Stimulated activated CD4-positive, alpha-beta T cell treated with anti-CD3 and anti-CD28 coated beads, TNF-alpha, amount 100 ng/mL, for 4 hours (primary cell): ENCODE data around the gene CCDC146.

ENCODE experiments used
- DNase-seq, 3 experiments: peaks; one replicate each; pipeline ENCODE4 v3.0.0-alpha.2; 2020; ENCODE audit warnings: low read depth in 3 of 3

The CCDC146 gene

DNA sequence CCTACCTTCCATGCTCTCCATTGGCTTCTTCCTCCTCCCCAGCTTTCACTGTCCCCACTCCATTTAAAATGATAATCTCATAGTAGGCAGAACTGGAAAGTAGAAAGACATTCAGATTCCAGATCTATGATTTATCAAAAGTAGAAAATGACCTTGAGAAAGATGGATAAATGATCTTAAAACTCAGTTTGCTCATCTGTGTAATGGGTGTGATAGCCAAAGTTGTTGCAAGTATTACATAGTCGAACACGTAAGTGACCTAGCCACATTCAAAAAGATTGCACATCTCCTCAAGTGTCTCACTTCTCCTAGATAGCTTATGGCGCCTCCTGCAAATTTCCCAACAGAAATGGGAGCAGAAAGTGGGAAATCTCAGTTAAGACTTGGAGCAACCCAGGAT lies 167.0 kb downstream of the CCDC146 start:
- DNase-seq, result no peak

DNA sequence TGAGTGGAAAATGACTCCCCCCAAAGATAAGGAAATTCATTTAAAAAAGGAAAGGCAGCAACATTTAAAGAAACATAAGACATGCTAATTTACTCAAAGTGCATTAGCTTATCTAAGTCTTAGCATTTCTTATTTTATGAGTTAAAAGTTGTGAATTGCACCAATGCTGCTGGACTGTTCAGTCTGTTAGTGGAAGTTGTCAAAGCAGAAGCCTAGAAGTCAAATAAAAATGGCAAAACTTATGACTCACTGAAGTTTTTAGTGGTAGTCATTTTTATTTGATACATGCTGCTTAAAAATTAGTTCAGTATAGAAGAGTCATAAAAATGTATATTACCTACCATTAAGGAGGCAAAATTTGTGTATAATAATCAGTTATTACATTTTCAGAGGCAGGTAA lies 168.0 kb downstream of the CCDC146 start:
- DNase-seq, result no peak

DNA sequence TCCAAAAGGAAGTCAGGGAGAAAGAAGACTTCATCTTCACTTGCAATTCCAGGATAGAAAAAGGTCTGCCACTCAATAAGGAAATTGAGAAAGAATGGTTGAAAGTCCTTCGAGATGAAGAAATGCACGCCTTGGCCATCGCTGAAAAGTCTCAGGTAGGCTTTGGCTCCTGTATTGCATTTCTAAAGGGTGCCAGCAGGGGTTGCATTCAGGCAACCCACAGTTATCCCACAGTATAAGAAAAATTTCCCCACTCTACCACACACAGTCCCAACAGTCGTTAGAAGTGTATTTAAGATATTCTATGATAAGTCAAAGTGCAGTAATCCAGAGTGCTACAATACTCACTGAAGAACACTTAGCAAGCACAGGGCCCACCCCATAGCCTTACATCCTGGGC lies 170.6 kb downstream of the CCDC146 start:
- DNase-seq, result no peak

DNA sequence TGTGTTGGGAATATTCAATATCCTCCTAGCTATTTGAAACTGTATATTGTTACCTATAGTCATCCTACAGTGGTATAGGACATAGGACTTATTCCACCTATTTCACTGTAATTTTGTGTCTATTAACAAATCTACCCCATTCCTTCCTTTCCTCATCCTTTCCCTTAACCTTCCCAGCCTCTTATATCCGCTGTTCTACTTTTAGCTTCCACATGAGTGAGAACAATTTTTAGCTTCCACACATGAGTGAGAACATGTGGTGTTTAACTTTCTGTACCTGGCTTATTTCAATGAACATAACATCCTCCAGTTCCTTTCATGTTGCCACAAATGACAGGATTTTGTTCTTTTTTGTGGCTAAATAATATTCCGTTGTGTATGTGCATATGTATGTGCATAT lies 173.1 kb downstream of the CCDC146 start:
- DNase-seq, result no peak

DNA sequence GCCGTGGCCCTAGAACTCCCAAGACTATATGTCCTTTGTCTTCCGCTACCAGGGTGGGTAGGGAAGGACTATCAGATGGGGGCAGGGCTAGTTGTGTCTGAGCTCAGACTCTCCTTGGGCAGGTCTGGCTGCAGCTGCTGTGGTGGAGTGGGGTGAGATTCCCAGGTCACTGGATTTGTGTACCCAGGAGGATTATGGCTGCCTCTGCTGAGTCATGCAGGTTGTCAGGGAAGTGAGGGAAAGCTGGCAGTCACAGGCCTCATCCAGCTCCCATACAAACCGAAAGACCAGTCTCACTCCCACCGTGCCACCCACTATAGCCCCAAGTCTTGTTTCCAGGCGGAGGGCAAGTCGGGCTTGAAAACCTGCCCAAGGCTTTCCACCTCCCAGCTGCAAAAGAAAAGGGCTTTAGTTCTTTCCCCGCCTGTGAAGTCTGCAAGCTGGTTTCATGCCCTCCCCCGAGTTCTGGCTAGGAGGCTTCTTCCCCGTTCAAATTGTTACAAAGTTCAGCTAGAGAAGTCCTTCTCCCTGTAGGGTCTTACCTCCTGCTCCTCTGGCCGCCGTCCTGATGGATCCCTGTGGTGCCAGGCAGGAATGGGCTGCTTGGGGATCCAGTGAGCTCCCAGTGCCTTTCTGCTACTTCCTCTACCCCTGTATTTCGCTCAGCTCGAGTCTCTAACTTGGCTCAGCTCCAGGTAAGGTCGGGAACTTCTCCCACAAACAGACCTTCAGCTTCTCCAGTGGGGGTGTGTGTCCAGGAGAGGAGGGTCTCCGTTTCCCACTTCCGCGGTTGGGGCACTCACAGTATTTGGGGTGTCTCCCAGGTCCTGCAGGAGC lies 184.0 kb downstream of the CCDC146 start:
- DNase-seq, result no peak

DNA sequence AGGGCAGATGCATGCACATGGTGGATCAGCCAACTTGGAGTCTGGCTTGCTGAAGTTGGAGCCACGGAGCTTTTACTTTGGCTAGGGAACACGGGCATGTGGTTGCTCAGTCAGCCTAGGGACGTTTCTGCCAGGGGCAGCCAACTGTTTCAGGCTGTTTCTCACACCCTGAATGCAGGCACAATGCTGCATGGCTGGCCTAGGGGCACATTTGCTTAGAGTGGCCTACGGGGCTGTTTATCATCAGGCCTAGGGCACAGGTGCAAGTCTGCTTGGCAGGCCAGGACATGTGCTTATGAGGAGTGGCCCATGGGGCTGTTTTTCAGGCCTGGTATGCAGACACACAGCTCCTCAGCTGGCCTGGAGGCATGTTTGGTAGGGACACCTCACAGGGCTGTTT lies 186.4 kb downstream of the CCDC146 start:
- no peak for DNase-seq

DNA sequence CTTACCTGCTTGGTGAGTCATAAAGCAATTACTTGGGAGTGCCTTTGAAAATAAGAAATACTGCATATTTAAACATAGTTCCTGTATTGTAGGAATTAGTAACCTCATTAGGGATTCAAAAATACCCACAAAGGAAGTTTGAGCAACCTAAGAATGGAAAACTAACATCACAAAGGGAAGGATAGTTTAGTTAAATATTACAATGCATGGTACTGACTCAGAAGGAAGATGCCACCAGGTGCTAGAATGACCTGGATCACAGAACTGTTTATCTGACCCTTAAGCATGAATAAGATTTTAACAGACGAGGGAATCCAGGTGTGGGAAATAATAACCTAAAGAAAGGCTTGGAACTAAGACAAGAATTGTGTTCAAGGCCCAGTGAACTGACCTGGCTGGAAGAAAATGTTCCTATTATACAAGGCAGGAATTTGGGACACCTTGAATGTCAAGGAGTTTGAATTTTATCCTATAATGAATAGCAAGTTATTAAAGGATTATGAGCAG lies 187.4 kb downstream of the CCDC146 start:
- no peak for DNase-seq

DNA sequence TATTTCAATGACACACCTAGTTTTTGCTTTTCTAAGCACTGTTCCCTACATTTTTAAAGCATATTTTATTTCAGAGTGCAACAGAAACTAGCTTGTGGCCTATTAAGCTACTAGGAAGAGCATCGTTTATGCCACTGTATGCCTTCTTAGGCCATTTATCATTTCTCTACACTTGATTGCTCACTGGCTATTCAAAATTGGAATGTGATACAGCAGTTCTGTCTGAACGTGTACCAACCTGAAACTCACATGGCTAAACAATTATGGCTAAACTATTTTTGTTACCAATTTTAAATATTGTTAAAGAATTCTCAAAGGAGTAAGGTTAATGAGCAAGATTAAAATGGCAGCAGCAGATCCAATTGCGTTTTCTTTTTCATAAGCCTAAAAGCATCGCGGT lies 188.6 kb downstream of the CCDC146 start:
- no peak for DNase-seq

DNA sequence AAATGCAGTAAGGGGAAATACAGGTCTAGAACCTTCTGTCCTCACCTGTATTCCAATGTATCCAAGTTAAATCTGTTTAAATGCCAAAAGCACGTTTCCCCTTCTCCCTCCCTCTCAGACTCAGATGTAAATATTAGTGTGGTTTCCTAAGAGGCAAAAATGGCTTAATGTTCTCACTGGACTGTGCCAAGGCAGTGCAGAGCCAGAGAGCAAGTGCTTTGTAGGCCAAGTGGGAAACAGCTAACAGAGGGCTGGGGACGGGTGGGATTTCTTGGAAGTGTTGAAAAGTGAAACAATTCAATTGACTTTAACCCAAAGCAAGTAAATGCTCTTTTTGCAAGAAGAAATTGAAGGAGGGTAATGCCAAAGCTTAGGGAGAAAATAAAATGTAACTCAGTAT lies 190.7 kb downstream of the CCDC146 start:
- DNase-seq, result no peak

DNA sequence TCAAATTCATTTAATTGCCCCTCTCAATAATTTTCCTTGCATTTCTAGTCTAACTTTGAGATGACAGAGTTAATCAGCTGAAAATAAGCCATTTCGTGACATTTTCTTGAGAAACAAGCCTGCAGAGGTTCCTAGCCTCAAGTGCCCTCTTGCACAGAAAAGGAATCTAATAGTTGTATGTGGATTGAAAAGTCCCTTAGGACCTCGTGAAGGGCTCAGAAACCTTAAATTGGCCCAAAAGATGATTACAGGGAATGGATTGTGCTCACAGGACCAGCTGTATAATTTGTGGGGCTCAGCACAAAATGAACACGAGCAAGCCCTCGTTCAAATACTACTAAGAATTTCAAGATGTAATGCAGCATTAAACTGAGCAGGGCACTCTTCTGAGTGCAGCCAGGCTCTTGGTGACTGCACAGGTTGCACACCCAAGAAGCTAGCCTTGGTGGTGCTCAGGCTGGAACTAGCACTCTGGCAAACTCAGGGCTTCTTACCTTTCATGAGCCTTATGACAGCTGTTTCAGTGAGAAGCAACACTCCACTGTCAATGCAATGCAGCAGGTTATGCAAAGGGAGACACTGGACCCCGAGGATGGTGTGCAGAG lies 191.6 kb downstream of the CCDC146 start:
- no peak for DNase-seq

DNA sequence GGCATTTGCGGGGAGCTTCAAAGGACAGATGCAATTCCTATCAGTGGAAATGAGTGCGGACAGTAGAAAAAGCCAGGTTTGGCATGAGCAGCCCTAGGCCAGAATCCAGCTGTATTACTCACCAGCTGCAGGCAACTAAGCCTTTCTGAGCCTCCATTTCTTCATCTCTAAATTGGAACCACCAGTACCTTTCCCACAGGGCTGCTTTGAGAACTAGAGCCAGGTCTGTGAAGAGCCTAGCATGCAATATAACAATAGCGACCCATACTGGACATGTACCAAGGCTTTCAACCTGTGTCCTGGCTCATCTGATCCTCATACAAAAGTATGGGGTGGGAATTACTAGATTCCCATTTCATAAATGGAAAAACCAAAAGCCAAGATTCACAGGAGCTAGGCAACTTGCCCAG lies 192.8 kb downstream of the CCDC146 start:
- DNase-seq, result no peak

DNA sequence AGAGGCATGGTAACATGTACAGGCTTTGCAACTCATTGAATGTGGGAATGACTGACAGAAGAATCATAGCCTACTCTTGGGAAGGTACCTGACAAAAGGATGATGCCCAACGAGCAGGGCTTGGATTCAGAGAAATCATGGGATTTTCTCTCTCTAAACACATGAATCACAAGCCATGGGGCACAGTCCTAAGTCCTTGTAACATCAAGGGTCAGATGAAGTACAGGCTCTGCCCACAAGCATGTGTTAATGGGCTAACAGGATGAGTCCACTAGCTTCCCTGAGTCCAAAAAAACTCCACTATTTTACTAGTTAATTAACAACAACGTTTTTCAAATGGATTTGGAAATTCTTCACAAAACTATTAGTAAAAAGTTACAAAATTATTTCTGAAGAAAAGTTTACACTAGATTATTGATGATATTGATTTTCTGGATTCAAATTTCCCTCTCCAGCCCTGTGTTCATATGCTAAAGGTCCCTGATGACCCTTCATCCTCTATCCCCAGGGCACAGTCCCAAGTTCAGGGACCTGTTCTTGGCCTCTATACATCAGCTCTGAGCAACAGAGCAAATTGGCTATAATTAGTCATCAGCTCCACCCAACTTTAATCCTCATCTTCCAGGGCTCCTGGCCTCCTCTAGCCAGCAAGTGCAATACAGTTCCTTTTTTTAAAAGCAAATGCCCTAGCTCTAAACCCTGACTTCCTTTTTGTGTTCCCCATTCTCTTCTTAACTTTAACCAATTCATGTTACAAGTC lies 194.0 kb downstream of the CCDC146 start:
- no peak for DNase-seq

DNA sequence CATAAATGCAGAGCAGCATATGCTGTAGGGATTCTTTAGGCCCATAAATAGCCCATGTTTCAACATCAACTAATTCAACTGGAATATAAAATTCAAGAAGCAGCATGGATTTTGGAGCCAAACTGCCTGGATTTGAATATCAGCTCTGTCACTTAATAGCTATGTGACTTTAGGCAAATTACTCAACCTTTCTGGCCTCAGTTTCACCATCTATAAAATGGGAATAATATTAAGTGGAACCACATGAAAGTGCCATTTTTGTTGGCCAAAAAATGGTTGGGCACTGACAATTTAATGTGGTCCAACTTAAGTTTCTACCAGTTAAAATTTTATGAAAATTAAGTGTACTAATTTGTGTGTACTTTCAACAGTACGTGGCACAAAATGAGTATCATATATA lies 195.6 kb downstream of the CCDC146 start:
- no peak for DNase-seq

DNA sequence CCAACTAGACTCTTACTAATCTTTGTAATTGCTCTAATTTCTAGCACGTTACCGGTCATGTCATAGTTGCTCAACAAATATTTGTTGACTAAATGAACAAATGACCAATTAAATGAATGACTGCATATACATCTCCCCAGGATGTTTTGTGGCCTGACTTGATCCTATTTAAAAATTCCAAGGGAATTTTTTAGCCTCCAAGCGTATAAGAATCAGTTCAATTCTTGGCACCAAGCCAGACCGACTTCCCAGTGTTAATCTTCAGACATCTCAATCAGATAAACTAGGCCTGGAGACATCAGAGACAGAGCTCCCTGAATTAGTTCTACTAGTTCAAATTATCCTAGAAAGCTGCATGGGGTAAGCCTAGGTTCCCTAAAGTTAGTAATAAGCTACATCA lies 197.7 kb downstream of the CCDC146 start:
- no peak for DNase-seq

DNA sequence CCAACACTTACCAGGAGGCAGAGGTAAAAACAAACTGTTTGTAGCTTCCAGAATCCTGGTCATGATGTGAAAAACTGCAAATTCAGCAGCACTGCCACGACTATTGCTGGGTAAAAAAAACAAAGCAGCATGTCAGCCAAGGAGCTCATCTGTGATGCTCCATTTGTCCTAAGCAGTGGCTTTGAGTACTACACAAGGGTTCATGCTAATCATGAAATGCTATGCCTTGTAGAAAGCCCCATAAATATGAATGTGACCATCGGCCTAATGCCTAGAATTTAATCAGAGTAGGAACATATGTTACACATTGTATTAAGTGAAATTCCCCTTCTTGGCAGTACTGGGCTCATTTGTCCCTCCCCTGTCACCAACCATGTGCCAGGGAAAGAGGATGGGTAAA lies 198.3 kb downstream of the CCDC146 start:
- no peak for DNase-seq

DNA sequence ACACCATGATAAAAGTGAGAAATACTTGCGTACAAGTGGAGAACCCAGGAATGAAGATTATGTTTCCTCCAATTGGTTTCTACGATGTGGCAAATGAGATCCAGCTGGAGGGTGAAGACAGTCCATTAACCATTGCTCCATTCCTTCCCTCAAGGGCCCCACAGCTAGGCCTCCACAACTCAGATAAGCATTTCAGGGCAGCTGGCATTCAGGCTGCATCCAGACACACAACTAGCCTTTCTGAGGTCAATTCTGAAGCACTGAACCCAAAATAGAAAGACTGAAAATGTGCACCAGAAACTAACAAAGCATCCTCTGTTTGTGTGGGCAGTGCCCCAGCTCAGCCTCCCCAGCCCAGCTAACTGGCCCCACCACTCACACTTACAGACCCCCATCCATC lies 198.9 kb downstream of the CCDC146 start:
- no peak for DNase-seq

DNA sequence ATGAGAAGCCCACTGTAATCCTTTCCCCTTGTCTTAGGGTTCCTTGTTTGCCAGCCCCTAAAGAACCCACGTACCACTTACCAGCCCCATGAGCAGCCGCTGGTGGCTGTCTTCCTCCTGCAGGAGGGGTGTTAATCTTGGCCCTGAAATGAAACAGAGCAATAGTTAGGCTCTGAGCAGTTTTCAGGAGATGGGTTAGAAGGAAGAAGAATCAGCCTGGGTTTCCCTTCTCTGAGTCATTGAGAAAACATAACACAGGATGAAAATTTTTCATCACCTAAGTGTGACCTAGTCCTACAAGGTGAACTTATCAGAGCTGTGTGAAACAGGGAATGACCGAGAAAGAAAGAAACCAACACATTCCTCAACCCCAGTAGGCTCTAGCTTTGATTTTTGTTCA lies 203.7 kb downstream of the CCDC146 start:
- DNase-seq, result no peak

DNA sequence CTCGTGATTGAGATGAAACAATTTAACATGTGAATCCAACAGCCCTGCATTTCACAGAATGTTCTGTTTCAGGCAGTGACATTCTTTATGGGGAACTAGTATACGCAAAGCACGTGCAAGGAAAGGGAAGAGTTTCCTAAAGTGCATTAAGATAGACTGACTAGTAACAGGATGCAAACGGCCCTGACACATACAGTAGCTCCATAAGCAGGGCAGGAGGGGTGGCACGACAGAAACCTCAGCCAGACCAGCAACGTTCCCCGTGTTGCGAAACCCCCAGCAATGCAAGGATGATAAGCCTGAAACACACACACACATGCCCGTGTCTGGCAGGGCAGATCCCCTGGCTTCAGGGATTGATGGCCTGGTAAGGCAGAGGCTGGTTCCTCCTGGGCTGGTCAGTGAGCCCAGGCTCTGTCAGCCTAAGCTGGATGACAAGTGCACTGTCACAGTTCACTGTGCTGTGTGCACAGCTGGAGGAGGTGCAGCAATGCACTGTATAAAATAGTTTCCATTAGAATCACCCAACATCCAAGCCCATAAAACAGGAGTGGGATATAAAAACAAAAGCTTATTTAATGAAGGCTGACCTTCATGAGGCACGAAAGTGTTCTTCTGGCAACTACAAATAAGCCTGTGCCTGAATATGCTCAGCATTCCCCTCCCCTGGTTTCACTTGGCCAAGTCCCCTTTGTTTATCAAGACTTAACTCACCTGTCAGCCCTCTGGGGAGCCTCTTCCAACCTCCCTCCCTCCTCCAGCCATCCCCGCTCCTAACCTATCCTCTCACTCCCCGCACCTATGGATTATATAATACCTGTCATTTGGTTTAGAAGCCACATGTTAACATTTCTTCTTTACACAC lies 204.9 kb downstream of the CCDC146 start:
- DNase-seq, result no peak

DNA sequence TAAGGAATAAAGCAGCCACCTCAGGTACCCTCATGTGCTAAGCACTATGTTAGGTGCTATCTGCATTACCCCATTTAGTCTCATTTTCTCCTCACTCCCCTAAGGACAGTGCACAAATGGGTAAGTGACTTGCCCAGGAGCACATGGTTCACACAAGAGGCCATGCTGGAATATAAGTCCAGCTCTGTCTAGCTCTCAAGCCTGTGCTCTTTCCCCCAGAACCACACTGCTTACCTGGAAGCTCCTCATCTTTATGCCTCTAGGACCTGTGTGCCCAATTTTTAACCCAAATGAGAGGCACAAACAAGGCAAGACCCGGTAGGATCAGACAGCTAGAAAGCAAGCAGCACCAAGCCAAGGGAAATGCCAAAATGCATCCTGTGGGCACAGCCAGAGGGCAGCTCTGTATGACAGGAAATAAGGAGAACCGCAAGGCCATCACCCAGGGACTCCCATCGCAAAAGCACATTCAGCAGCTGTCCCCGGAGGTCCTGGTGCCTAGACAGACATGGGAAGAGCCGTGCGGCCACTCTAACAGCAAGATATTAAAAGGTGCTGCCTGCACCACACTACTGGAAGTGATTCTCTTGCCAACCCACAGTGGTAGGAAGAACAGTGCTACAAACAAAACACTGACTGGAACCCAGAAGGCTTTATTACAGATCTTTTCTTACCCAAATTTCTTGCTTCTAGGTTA lies 205.7 kb downstream of the CCDC146 start:
- no peak for DNase-seq

DNA sequence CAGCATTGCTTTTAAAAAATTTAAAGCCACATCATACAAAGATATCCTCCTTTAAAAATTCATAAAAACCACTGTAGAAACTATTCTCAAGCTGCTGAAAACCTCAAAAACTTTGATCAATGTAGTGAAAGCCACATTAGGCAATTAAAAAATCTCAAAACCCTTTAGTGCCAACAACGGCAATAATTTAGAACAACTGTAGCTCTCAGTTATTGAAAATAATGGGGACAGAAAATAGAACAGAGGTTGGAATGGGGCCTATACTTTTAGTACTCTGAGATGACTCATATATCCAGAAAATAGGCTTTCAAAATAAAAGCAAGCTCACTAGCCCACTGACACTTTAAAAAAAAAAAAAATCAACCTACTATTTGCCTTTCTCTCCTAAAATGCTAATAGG lies 206.3 kb downstream of the CCDC146 start:
- DNase-seq, result no peak
